ENCODE results near the gene ZNF557. TPM values are rescaled to one million over a fixed set of nuclear protein-coding genes. Genes with fewer than 3 reads are reported as not detected.

ZNF557 gene
- total and polyA plus RNA-seq, 2 experiments from 2014 or later: 3.7 to 7.8 TPM

Other genes starting within 250 kb of the ZNF557 start
- not detected in 2 replicates for gene ADGRE1, start 182.1 kb upstream of the ZNF557 start, total RNA-seq
- not detected in 2 replicates for gene ADGRE1, start 182.1 kb upstream of the ZNF557 start, polyA plus RNA-seq
- gene MBD3L2B, start 48.3 kb upstream of the ZNF557 start, total RNA-seq: not detected in 2 replicates
- not detected in 2 replicates for gene MBD3L2B, start 48.3 kb upstream of the ZNF557 start, polyA plus RNA-seq
- not detected in 2 replicates for gene MBD3L5, start 39.1 kb upstream of the ZNF557 start, total RNA-seq
- not detected in 2 replicates for gene MBD3L5, start 39.1 kb upstream of the ZNF557 start, polyA plus RNA-seq
- gene MBD3L4, start 29.5 kb upstream of the ZNF557 start, total RNA-seq: not detected in 2 replicates
- gene MBD3L4, start 29.5 kb upstream of the ZNF557 start, polyA plus RNA-seq: not detected in 2 replicates
- gene MBD3L2, start 20.4 kb upstream of the ZNF557 start, total RNA-seq: not detected in 2 replicates
- gene MBD3L2, start 20.4 kb upstream of the ZNF557 start, polyA plus RNA-seq: not detected in 2 replicates
- gene MBD3L3, start 11.0 kb upstream of the ZNF557 start, total RNA-seq: not detected in 2 replicates
- gene MBD3L3, start 11.0 kb upstream of the ZNF557 start, polyA plus RNA-seq: not detected in 2 replicates
- 27.8 and 34.9 TPM in 2 replicates for gene INSR, start 224.7 kb downstream of the ZNF557 start, total RNA-seq
- 7.0 and 8.6 TPM in 2 replicates for gene INSR, start 224.7 kb downstream of the ZNF557 start, polyA plus RNA-seq